ENCODE measurements around the gene PPP2R3C.
"Not testable (repeated sequence)": the region's sequence is repeated elsewhere in the genome, so short reads cannot be mapped to it uniquely, and the experiment has no call there.

The PPP2R3C gene

GRCh38 chr14:35158491-35158890 is 36.7 kb upstream of the PPP2R3C start:
- no peak for TF ChIP-seq CTCF (conservative IDR thresholded peaks at IDR 0.05)
- no peak overlapping the region for H3K27ac ChIP-seq

GRCh38 chr14:35155962-35156361 is 34.2 kb upstream of the PPP2R3C start:
- H3K27ac ChIP-seq, result no peak overlapping the region
- no peak for TF ChIP-seq CTCF (conservative IDR thresholded peaks at IDR 0.05)

- no peak overlapping the region for H3K27ac ChIP-seq
- TF ChIP-seq CTCF (conservative IDR thresholded peaks at IDR 0.05), result no peak
These were observed 32.2 kb upstream of the PPP2R3C start for GRCh38 chr14:35154016-35154415.

GRCh38 chr14:35152531-35152930 is 30.7 kb upstream of the PPP2R3C start:
- not testable (repeated sequence) for H3K27ac ChIP-seq

GRCh38 chr14:35149239-35149638 is 27.4 kb upstream of the PPP2R3C start:
- H3K27ac ChIP-seq, result no peak overlapping the region
- TF ChIP-seq CTCF (conservative IDR thresholded peaks at IDR 0.05), result no peak

- TF ChIP-seq CTCF (conservative IDR thresholded peaks at IDR 0.05), result no peak
- H3K27ac ChIP-seq, result no peak overlapping the region
These were observed 25.9 kb upstream of the PPP2R3C start for GRCh38 chr14:35147711-35148110.

GRCh38 chr14:35147186-35147585 is 25.4 kb upstream of the PPP2R3C start:
- TF ChIP-seq CTCF (conservative IDR thresholded peaks at IDR 0.05), result no peak
- no peak overlapping the region for H3K27ac ChIP-seq

- no peak for TF ChIP-seq CTCF (conservative IDR thresholded peaks at IDR 0.05)
- no peak overlapping the region for H3K27ac ChIP-seq
These were observed 24.9 kb upstream of the PPP2R3C start for GRCh38 chr14:35146711-35147149.

Data from VCaP (cell line).